Lower leg skin (tissue), 3 donors: ENCODE data around the gene INAFM2.

Experiments used
- POLR2A ChIP-seq, 2 donors: fragments of 450-650 bp; IDR thresholded peaks; one replicate each; pipeline ENCODE4 v1.6.1; 2016 to 2017; ENCODE audit warnings: antibody characterized with exemption in 2 of 2, mild to moderate bottlenecking in 1 of 2, moderate library complexity in 1 of 2
- TF ChIP-seq, protein P1 (sequence below), 3 donors: fragments of 450-650 bp; IDR thresholded peaks; one replicate each; pipeline ENCODE4 v1.5.1; 2016; ENCODE audit warnings: antibody characterized with exemption in 3 of 3, mild to moderate bottlenecking in 3 of 3, moderate library complexity in 2 of 3

DNA sequence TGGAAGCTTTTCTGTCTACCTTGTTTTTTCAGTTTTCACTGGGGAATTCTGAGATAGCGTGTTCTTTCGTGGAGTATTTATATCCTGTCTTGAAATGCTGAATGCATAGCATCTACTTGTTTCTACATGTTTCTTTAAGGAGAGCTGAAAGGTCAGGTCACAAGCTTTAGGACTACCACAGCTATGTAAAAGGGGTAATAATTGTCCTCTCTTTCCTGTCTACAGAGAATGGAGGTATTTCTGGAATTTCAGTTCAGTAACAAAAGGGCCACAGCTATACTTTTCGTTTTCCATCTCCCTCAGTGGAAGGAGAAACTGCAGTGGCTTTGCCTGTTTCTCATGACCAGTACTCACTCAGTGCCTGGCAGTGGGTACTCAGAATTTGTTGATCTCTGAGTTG, 4.7 kb downstream of the INAFM2 start:
- TF ChIP-seq POLR2A (IDR thresholded peaks at IDR 0.05), result no peak
- TF ChIP-seq, protein P1, sequence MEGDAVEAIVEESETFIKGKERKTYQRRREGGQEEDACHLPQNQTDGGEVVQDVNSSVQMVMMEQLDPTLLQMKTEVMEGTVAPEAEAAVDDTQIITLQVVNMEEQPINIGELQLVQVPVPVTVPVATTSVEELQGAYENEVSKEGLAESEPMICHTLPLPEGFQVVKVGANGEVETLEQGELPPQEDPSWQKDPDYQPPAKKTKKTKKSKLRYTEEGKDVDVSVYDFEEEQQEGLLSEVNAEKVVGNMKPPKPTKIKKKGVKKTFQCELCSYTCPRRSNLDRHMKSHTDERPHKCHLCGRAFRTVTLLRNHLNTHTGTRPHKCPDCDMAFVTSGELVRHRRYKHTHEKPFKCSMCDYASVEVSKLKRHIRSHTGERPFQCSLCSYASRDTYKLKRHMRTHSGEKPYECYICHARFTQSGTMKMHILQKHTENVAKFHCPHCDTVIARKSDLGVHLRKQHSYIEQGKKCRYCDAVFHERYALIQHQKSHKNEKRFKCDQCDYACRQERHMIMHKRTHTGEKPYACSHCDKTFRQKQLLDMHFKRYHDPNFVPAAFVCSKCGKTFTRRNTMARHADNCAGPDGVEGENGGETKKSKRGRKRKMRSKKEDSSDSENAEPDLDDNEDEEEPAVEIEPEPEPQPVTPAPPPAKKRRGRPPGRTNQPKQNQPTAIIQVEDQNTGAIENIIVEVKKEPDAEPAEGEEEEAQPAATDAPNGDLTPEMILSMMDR (IDR thresholded peaks at IDR 0.05), result no peak
